Mesenchymal stem cell (in vitro differentiated cells and primary cell): Measurements from ENCODE around the gene RHCE.

Experiments
- DNase-seq: peaks from one replicate; pipeline ENCODE4 v3.0.0-alpha.2; 2013
- H2AFZ ChIP-seq: one replicate; pipeline ENCODE4 v1.6.1; 2013; ENCODE audit warnings: low read depth, mild to moderate bottlenecking, control low read depth, inconsistent platforms, low read length, moderate library complexity
- H2AK5ac ChIP-seq: 2 replicates; pipeline ENCODE4 v1.6.1; 2013; ENCODE audit warnings: low read length, moderate library complexity, mild to moderate bottlenecking, inconsistent platforms; ENCODE audit not compliant: severe bottlenecking
- H2BK120ac ChIP-seq: one replicate; pipeline ENCODE4 v1.6.1; 2013; ENCODE audit warnings: low read depth, mild to moderate bottlenecking, inconsistent platforms, low read length, moderate library complexity
- H2BK12ac ChIP-seq, 2 experiments: one replicate each; pipeline ENCODE4 v1.6.1; 2013; ENCODE audit warnings: inconsistent platforms in 2 of 2, low read length in 2 of 2, mild to moderate bottlenecking in 2 of 2, moderate library complexity in 2 of 2, control low read depth in 1 of 2
- H2BK15ac ChIP-seq: one replicate; pipeline ENCODE4 v1.6.1; 2013; ENCODE audit warnings: mild to moderate bottlenecking, low read depth, inconsistent platforms; ENCODE audit not compliant: poor library complexity, severe bottlenecking
- H2BK5ac ChIP-seq: 2 replicates; pipeline ENCODE4 v1.6.1; 2013; ENCODE audit warnings: low read depth, mild to moderate bottlenecking, low read length, control low read depth, inconsistent platforms; ENCODE audit not compliant: poor library complexity, severe bottlenecking
- H3K14ac ChIP-seq, 2 experiments: one replicate each; pipeline ENCODE4 v1.6.1; 2013; ENCODE audit warnings: inconsistent platforms in 2 of 2, low read length in 2 of 2, control low read depth in 1 of 2, mild to moderate bottlenecking in 1 of 2, moderate library complexity in 1 of 2
- H3K18ac ChIP-seq, 2 experiments: one replicate each; pipeline ENCODE4 v1.6.1; 2013; ENCODE audit warnings: inconsistent platforms in 2 of 2, low read length in 2 of 2, control low read depth in 1 of 2, low read depth in 1 of 2, mild to moderate bottlenecking in 1 of 2
- H3K23ac ChIP-seq, 2 experiments: one replicate each; pipeline ENCODE4 v1.6.1; 2013; ENCODE audit warnings: inconsistent platforms in 2 of 2, low read length in 2 of 2, mild to moderate bottlenecking in 2 of 2, moderate library complexity in 2 of 2, control low read depth in 1 of 2
- H3K27ac ChIP-seq: 2 replicates; pipeline ENCODE4 v1.5.1; 2013; ENCODE audit warnings: mild to moderate bottlenecking, moderate library complexity, low read length, control low read depth, inconsistent platforms; ENCODE audit not compliant: poor library complexity, severe bottlenecking
- H3K27me3 ChIP-seq, 2 experiments: 2 replicates each; pipeline versions ENCODE4 v1.6.1 to v1.7.0; 2013; ENCODE audit warnings: low read length in 2 of 2, mild to moderate bottlenecking in 2 of 2, moderate library complexity in 2 of 2, control low read depth in 1 of 2, inconsistent platforms in 1 of 2; ENCODE audit not compliant: control insufficient read depth in 1 of 2, insufficient read depth in 1 of 2
- H3K36me3 ChIP-seq, 2 experiments: 2 replicates each; pipeline versions ENCODE4 v1.6.1 to v1.7.0; 2013; ENCODE audit warnings: low read length in 2 of 2, control low read depth in 1 of 2, inconsistent platforms in 1 of 2, low read depth in 1 of 2, mild to moderate bottlenecking in 1 of 2; ENCODE audit not compliant: insufficient read depth in 2 of 2, control insufficient read depth in 1 of 2
- H3K4ac ChIP-seq, 2 experiments: one replicate each; pipeline ENCODE4 v1.6.1; 2013; ENCODE audit warnings: inconsistent platforms in 2 of 2, low read length in 2 of 2, mild to moderate bottlenecking in 2 of 2, moderate library complexity in 2 of 2, control low read depth in 1 of 2, low read depth in 1 of 2
- H3K4me1 ChIP-seq: 2 replicates; pipeline ENCODE4 v1.6.1; 2013; ENCODE audit warnings: low read depth, low read length, control low read depth; ENCODE audit not compliant: control insufficient read depth, insufficient read depth
- H3K4me2 ChIP-seq: 2 replicates; pipeline ENCODE4 v1.6.1; 2013; ENCODE audit warnings: low read length, mild to moderate bottlenecking, inconsistent platforms; ENCODE audit not compliant: poor library complexity, severe bottlenecking
- H3K4me3 ChIP-seq, 2 experiments: 2 replicates each; pipeline versions ENCODE4 v1.5.1 to v1.7.0; 2013; ENCODE audit warnings: low read length in 2 of 2, mild to moderate bottlenecking in 2 of 2, control low read depth in 1 of 2, low read depth in 1 of 2; ENCODE audit not compliant: insufficient read depth in 1 of 2
- H3K79me1 ChIP-seq: replicated peaks from 2 replicates; pipeline ENCODE4 v1.6.1; 2013; ENCODE audit warnings: mild to moderate bottlenecking, control low read depth, low read length, inconsistent platforms; ENCODE audit not compliant: poor library complexity, severe bottlenecking
- H3K9ac ChIP-seq: 2 replicates; pipeline ENCODE4 v1.7.0; 2013; ENCODE audit warnings: mild to moderate bottlenecking, low read length, moderate library complexity
- H3K9me3 ChIP-seq: 2 replicates; pipeline ENCODE4 v1.7.0; 2013; ENCODE audit warnings: mild to moderate bottlenecking, low read length; ENCODE audit not compliant: control insufficient read depth
- H4K8ac ChIP-seq: one replicate; pipeline ENCODE4 v1.6.1; 2013; ENCODE audit warnings: inconsistent platforms, mild to moderate bottlenecking, low read length, moderate library complexity
- H4K91ac ChIP-seq: one replicate; pipeline ENCODE4 v1.6.1; 2013; ENCODE audit warnings: mild to moderate bottlenecking, low read length, inconsistent platforms
- WGBS: methylation state at CpG from one replicate; pipeline ENCODE4 v1.1.7; 2013; ENCODE audit warnings: mixed read lengths; 5-methylcytosine and 5-hydroxymethylcytosine counted together

Gene RHCE

DNA sequence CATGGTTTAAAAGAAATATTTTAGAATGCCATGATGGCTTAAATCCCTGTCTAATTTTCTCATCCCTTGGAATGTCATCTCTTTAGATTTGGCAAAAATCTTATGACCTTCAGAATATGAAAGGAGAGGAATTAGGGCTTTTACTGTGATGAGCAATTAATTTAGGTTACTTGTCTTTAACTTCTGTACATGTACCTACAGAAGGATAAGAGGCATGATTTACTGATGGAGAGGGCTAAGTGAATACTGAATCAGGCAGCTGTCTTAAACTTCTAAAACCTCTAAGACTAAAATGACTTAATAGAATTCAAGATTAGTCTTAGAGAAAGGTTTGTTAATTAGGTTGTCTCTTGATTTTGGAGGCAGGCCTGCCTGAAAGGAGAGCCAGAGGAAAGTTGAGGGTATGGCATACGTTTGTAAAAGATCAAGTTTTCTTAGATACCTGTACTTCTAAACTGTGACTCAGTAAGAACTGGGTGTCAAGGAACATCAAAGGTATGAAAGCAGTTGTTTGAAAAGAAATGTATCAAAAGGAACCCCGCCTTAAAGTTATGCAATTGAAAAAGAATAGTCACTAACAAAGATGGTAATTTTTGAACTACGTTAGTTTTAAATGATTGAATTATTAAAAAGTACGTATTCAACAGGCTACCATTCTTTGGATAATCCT is 22.5 kb upstream of the RHCE start:
- no peak overlapping the region for H3K18ac ChIP-seq
- H3K4ac ChIP-seq, result no peak overlapping the region
- H3K27me3 ChIP-seq, result no peaks in the 10 kb centered on the region
- no peaks in the 10 kb centered on the region for H3K4me1 ChIP-seq
- no peak overlapping the region for H2BK120ac ChIP-seq
- H3K79me1 ChIP-seq, result peaks cover 29% of the 10 kb centered on the region
- H3K9me3 ChIP-seq, result no peaks in the 10 kb centered on the region
- H3K4me2 ChIP-seq, result no peak overlapping the region
- no peak for DNase-seq
- H3K14ac ChIP-seq, result no peak overlapping the region
- H3K9ac ChIP-seq, result no peak overlapping the region
- no peak overlapping the region for H2AFZ ChIP-seq
- WGBS, result 90% methylated on average over 4 of the region's 4 CpGs
- H3K27ac ChIP-seq, result no peak overlapping the region
- H2BK15ac ChIP-seq, result no peak overlapping the region
- no peak overlapping the region for H2BK5ac ChIP-seq
- H2BK12ac ChIP-seq, result no peak overlapping the region
- peaks cover 0 to 8% of the 10 kb centered on the region in 2 experiments for H3K36me3 ChIP-seq
- H3K4me3 ChIP-seq, result no peak overlapping the region
- H4K8ac ChIP-seq, result no peak overlapping the region
- no peak overlapping the region for H3K23ac ChIP-seq
- H2AK5ac ChIP-seq, result no peak overlapping the region
- H4K91ac ChIP-seq, result no peak overlapping the region

DNA sequence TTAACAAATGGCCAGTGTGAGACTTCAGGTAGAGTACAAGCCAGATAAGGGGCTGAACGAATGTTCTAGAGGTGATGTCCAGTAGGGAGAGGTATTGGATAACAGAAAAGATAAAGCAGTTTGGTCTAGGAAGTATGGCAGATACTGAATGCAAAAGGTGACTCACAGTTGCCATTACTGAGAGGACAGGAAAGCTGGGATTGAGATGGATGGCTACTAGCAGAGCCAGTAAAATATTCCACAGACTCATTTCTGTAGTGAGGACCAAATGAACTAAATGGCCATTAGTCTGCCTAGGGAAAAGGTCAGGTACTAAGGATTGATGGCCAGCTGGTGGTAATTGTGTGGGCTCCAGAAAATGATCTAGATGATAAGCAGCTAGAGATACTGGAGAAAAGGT is 21.6 kb upstream of the RHCE start:
- Histone ChIP-seq H3K4me3 (no peak overlapping the region), H2AK5ac (no peak overlapping the region), H2BK15ac (no peak overlapping the region), H3K27ac (no peak overlapping the region), H2BK5ac (no peak overlapping the region), H3K9ac (no peak overlapping the region), H3K27me3 (no peaks in the 10 kb centered on the region), H4K8ac (no peak overlapping the region), H3K18ac (no peak overlapping the region), H3K36me3 (peaks cover 0 to 3% of the 10 kb centered on the region in 2 experiments), H2BK120ac (no peak overlapping the region), H3K79me1 (peaks cover 28% of the 10 kb centered on the region), H3K23ac (no peak overlapping the region), H4K91ac (no peak overlapping the region), H2AFZ (no peak overlapping the region), H3K4ac (no peak overlapping the region), H3K4me2 (no peak overlapping the region), H3K14ac (no peak overlapping the region), H3K4me1 (peaks cover 1% of the 10 kb centered on the region), H2BK12ac (no peak overlapping the region), H3K9me3 (no peaks in the 10 kb centered on the region)
- peak; percentile 70 for DNase-seq
- WGBS, result 75% methylated on average over 1 of the region's 1 CpG

GRCh38 chr1:25439287-25439686 is 18.7 kb upstream of the RHCE start:
- Histone ChIP-seq H3K4ac (no peak overlapping the region), H2AFZ (no peak overlapping the region), H2BK15ac (no peak overlapping the region), H3K4me3 (no peak overlapping the region), H3K79me1 (peaks cover 23% of the 10 kb centered on the region), H2BK12ac (no peak overlapping the region), H4K8ac (no peak overlapping the region), H2BK5ac (no peak overlapping the region), H2AK5ac (no peak overlapping the region), H4K91ac (no peak overlapping the region), H2BK120ac (no peak overlapping the region), H3K36me3 (no peaks in the 10 kb centered on the region), H3K4me1 (peaks cover 1% of the 10 kb centered on the region), H3K18ac (no peak overlapping the region), H3K14ac (no peak overlapping the region), H3K4me2 (no peak overlapping the region), H3K9me3 (no peaks in the 10 kb centered on the region), H3K27ac (no peak overlapping the region), H3K23ac (no peak overlapping the region), H3K9ac (no peak overlapping the region), H3K27me3 (no peaks in the 10 kb centered on the region)
- 96% methylated on average over 5 of the region's 6 CpGs for WGBS
- DNase-seq, result no peak

- no peak overlapping the region for H2BK12ac ChIP-seq
- H4K8ac ChIP-seq, result no peak overlapping the region
- H3K9me3 ChIP-seq, result no peaks in the 10 kb centered on the region
- DNase-seq, result no peak
- WGBS, result 98% methylated on average over 6 of the region's 8 CpGs
- no peak overlapping the region for H2AK5ac ChIP-seq
- H3K4me1 ChIP-seq, result peaks cover 1% of the 10 kb centered on the region
- no peak overlapping the region for H3K14ac ChIP-seq
- no peak overlapping the region for H2BK120ac ChIP-seq
- no peak overlapping the region for H3K4me3 ChIP-seq
- H3K4me2 ChIP-seq, result no peak overlapping the region
- H4K91ac ChIP-seq, result no peak overlapping the region
- no peak overlapping the region for H2BK5ac ChIP-seq
- peaks cover 22% of the 10 kb centered on the region for H3K79me1 ChIP-seq
- no peak overlapping the region for H2AFZ ChIP-seq
- no peak overlapping the region for H2BK15ac ChIP-seq
- H3K4ac ChIP-seq, result no peak overlapping the region
- no peak overlapping the region for H3K27ac ChIP-seq
- no peak overlapping the region for H3K23ac ChIP-seq
- H3K36me3 ChIP-seq, result no peaks in the 10 kb centered on the region
- no peak overlapping the region for H3K18ac ChIP-seq
- no peaks in the 10 kb centered on the region for H3K27me3 ChIP-seq
- H3K9ac ChIP-seq, result no peak overlapping the region
These were observed 17.0 kb upstream of the RHCE start for GRCh38 chr1:25437672-25438071.
